Lower lobe of right lung (tissue), 2 donors: ENCODE data around the gene ARHGEF28. TPM values are rescaled to one million over a fixed set of nuclear protein-coding genes. Genes with fewer than 3 reads are reported as not detected.

Experiments
- ATAC-seq, 2 donors: fragments of 200-7000 bp; cut with Tn5 transposase; one replicate each; pipeline ENCODE4 v1.9.1; 2020 to 2022; ENCODE audit warnings: mild to moderate bottlenecking in 2 of 2, moderate library complexity in 2 of 2
- DNase-seq: peaks from one replicate; pipeline ENCODE4 v3.0.0-alpha.2; 2020
- H3K27ac ChIP-seq: fragments of 200-600 bp; one replicate; pipeline ENCODE4 v1.8.0; 2022
- H3K27me3 ChIP-seq: fragments of 200-600 bp; one replicate; pipeline ENCODE4 v1.8.0; 2022; ENCODE audit warnings: low read depth
- H3K36me3 ChIP-seq: fragments of 200-600 bp; one replicate; pipeline ENCODE4 v1.8.0; 2022; ENCODE audit warnings: mild to moderate bottlenecking
- H3K4me1 ChIP-seq: fragments of 200-600 bp; one replicate; pipeline ENCODE4 v1.8.0; 2022
- H3K4me3 ChIP-seq: fragments of 200-600 bp; one replicate; pipeline ENCODE4 v1.8.0; 2022; ENCODE audit warnings: mild to moderate bottlenecking
- H3K9me3 ChIP-seq: fragments of 200-600 bp; one replicate; pipeline ENCODE4 v1.8.0; 2022
- intact Hi-C: fragments of 100-400 bp; cut with DNase I; formaldehyde crosslinking; loops from one replicate; pipeline ENCODE4 v1.11.0; 2022
- total RNA-seq: library from RNA; stranded (reverse); fragmentation: NEBNext Ultra II Directional; extraction: Animal tissue kit (Norgen Biotek cat#: 25700); gene quantifications from one replicate; pipeline ENCODE4 v1.2.1, GENCODE V29; 2021
- TF ChIP-seq, protein P1 (sequence below): fragments of 200-600 bp; IDR thresholded peaks from one replicate; pipeline ENCODE4 v1.8.0; 2022; ENCODE audit warnings: antibody characterized with exemption, mild to moderate bottlenecking
- donor health status: DM: no; HTN: yes; CAD: no; lungs with severe emphysema.

ARHGEF28 gene
- total RNA-seq, 1 donor from 2014 or later: 30.4 TPM

DNA sequence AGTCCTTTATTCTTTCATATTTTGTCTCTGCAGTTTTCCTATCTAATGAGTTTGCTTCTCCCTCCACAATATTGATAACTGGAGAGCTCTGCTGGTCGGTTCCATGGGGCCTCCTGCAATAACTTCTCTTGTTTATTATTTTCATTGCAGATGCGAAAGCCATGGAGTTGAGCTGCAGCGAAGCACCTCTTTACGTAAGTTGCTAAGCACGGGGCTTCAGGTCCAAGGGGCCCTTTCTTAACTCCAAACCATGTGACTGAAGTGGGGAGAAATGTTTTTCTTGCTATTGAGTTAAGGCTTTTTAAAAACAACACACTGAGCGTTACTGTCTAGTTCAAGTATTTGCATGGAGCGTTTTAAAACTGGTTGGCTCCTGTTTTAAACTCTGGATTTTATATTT is 58.7 kb downstream of the ARHGEF28 start:
- intact Hi-C loops: no loop called here
- no peak for ATAC-seq

DNA sequence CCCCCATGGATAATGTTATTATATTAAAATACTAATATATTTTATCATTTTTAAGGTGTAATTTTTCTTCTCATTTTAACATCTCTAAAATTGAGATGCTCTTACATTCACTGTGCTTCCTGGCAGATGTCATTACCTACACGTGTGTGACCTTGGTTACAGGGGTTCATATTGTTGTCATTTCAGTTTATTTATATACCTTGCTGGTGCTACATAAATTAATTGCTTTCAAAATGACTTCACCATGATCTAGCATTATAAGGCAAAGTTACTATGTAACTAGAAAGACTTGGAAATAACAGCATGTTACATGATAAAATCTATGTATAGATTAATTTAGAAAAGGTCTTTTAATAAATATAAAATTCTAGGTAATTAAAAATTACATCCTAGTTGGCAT is 60.9 kb downstream of the ARHGEF28 start:
- DNase-seq: no peak
- intact Hi-C loops: no loop called here
- no peaks in the 10 kb centered on the region for H3K36me3 ChIP-seq
- H3K4me3 ChIP-seq: no peak overlapping the region
- H3K27ac ChIP-seq: no peak overlapping the region
- no peak for ATAC-seq
- H3K4me1 ChIP-seq: no peaks in the 10 kb centered on the region
- TF ChIP-seq, protein P1, sequence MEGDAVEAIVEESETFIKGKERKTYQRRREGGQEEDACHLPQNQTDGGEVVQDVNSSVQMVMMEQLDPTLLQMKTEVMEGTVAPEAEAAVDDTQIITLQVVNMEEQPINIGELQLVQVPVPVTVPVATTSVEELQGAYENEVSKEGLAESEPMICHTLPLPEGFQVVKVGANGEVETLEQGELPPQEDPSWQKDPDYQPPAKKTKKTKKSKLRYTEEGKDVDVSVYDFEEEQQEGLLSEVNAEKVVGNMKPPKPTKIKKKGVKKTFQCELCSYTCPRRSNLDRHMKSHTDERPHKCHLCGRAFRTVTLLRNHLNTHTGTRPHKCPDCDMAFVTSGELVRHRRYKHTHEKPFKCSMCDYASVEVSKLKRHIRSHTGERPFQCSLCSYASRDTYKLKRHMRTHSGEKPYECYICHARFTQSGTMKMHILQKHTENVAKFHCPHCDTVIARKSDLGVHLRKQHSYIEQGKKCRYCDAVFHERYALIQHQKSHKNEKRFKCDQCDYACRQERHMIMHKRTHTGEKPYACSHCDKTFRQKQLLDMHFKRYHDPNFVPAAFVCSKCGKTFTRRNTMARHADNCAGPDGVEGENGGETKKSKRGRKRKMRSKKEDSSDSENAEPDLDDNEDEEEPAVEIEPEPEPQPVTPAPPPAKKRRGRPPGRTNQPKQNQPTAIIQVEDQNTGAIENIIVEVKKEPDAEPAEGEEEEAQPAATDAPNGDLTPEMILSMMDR: no peak
- no peaks in the 10 kb centered on the region for H3K27me3 ChIP-seq
- H3K9me3 ChIP-seq: no peaks in the 10 kb centered on the region

More for the DNA sequence above, 58.7 kb downstream of the ARHGEF28 start:
- TF ChIP-seq, protein P1: no peak
- DNase-seq: no peak
- no peak overlapping the region for H3K27ac ChIP-seq
- no peaks in the 10 kb centered on the region for H3K4me1 ChIP-seq
- no peaks in the 10 kb centered on the region for H3K27me3 ChIP-seq
- no peak overlapping the region for H3K4me3 ChIP-seq
- H3K9me3 ChIP-seq: no peaks in the 10 kb centered on the region
- H3K36me3 ChIP-seq: no peaks in the 10 kb centered on the region

DNA sequence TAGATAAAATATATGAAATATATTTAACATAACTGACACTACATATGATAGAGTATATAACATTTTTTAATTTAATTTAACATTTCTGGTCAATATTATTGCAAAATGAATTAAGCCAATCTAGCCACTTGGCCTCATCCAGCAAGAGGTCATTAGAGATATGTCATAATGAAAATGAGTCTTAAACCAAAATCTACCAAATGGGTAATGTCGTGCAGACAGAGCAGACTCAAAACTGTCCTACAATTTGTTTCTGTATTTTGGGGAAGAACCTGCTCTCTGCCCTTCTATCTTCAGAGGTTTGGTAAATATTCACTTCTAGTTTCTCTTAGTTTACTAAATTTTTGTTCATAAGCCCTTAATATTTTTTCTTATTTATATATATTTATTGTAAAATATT is 61.4 kb downstream of the ARHGEF28 start:
- H3K9me3 ChIP-seq: no peaks in the 10 kb centered on the region

DNA sequence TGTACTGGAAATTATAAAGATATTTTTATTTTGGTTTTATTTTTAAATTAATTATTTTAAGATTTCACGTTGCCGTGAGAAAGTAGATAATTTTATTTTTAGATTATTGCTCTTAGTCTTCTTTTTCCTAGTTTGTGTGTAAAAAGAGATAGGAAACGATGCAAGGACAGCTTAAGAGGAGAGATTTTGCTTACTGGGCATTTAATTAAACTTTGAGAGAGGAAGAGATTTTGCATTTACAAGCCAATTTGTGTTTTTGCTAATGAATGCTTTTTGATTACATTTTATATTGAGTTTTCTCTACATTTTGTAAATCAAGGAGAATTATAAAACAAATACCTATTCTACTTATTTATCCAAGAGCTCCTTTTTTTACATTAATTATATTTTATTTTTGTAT is 64.0 kb downstream of the ARHGEF28 start:
- Histone ChIP-seq H3K27me3 (no peaks in the 10 kb centered on the region), H3K9me3 (no peaks in the 10 kb centered on the region), H3K4me3 (no peak overlapping the region), H3K4me1 (no peaks in the 10 kb centered on the region), H3K27ac (no peak overlapping the region), H3K36me3 (no peaks in the 10 kb centered on the region)
- DNase-seq (no peak), ATAC-seq (no peak)
- intact Hi-C loops: no loop called here
- TF ChIP-seq, protein P1: no peak

More for the DNA sequence above, 61.4 kb downstream of the ARHGEF28 start:
- Histone ChIP-seq H3K36me3 (no peaks in the 10 kb centered on the region), H3K4me1 (no peaks in the 10 kb centered on the region), H3K27me3 (no peaks in the 10 kb centered on the region), H3K27ac (no peak overlapping the region), H3K4me3 (no peak overlapping the region)
- intact Hi-C loops: no loop called here
- ATAC-seq (no peak), DNase-seq (no peak)
- TF ChIP-seq, protein P1: no peak

DNA sequence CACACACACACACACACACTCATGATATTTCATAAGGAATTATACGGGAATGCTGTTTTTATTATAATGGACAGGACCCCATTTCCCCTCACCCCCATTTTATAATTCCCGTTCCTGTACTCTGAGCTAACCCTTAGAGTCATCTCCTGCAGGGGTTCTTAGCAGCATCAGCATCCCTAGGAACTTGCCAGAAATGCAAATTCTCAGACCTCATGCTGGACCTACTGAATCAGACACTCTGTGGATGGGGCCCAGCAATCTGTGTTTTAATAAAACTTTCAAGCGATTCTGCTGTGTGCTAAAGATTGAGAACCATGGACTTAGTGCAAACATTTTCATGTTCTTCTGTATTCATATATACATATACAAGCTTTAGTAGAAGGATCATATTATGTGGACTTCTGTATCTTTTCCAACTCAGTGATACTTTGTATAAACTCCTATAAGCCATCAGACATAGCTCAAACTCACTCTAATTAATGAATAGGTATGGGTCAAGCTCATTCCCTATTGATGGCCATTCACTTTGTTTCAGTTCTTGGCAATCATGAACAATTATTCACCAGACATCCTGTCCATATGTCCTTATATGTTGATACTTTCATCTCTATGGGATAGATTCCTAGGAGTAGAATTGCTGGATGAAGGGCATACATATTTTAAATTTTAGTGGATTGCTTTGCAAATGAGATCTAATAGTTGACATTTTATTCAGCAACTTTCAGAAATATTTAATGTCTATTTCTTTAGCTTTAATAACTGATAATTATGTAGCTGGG is 65.5 kb downstream of the ARHGEF28 start:
- Histone ChIP-seq H3K36me3 (no peaks in the 10 kb centered on the region), H3K27me3 (no peaks in the 10 kb centered on the region), H3K27ac (no peak overlapping the region), H3K4me3 (no peak overlapping the region), H3K4me1 (no peaks in the 10 kb centered on the region), H3K9me3 (no peaks in the 10 kb centered on the region)
- TF ChIP-seq, protein P1: no peak
- intact Hi-C loops: no loop called here
- ATAC-seq (no peak), DNase-seq (no peak)
